Stimulated activated CD4-positive, alpha-beta T cell treated with anti-CD3 and anti-CD28 coated beads, Interleukin-4, amount 100 ng/mL, for 24 hours (primary cell): ENCODE measurements around the gene CTCF.

Experiments used
- DNase-seq: peaks from one replicate; pipeline ENCODE4 v3.0.0-alpha.2; 2020

The CTCF gene

GRCh38 chr16:67549240-67549639 is 13.1 kb upstream of the CTCF start:
- no peak for DNase-seq

- DNase-seq = no peak
Measured at GRCh38 chr16:67549936-67550335, 12.4 kb upstream of the CTCF start.

GRCh38 chr16:67551091-67551490 is 11.2 kb upstream of the CTCF start:
- DNase-seq = no peak

GRCh38 chr16:67551972-67552371 is 10.4 kb upstream of the CTCF start:
- no peak for DNase-seq

- DNase-seq = peak; percentile 4
Measured at GRCh38 chr16:67552476-67552875, 9.8 kb upstream of the CTCF start.

- DNase-seq = no peak
Measured at GRCh38 chr16:67555795-67556212, 6.5 kb upstream of the CTCF start.

- no peak for DNase-seq
Measured at GRCh38 chr16:67558859-67559258, 3.5 kb upstream of the CTCF start.

GRCh38 chr16:67560827-67561342 is 1.4 kb upstream of the CTCF start:
- no peak for DNase-seq

GRCh38 chr16:67561501-67561823 is 864 bp upstream of the CTCF start:
- no peak for DNase-seq

- DNase-seq = peak; percentile 95
Measured at GRCh38 chr16:67561824-67562525, 351 bp upstream of the CTCF start.

- DNase-seq = peak; percentile 55
Measured at GRCh38 chr16:67562918-67563707, 787 bp downstream of the CTCF start.

GRCh38 chr16:67563708-67564468 is 1.6 kb downstream of the CTCF start:
- DNase-seq = peak; percentile 38

GRCh38 chr16:67565470-67566100 is 3.3 kb downstream of the CTCF start:
- no peak for DNase-seq

GRCh38 chr16:67571464-67571863 is 9.1 kb downstream of the CTCF start:
- DNase-seq = no peak

- DNase-seq = no peak
Measured at GRCh38 chr16:67571981-67572431, 9.7 kb downstream of the CTCF start.

GRCh38 chr16:67579686-67580085 is 17.4 kb downstream of the CTCF start:
- DNase-seq = no peak

- no peak for DNase-seq
Measured at GRCh38 chr16:67580202-67580601, 17.9 kb downstream of the CTCF start.

GRCh38 chr16:67593288-67593687 is 31.0 kb downstream of the CTCF start:
- DNase-seq = no peak

- DNase-seq = no peak
Measured at GRCh38 chr16:67593701-67594100, 31.4 kb downstream of the CTCF start.

- no peak for DNase-seq
Measured at GRCh38 chr16:67594256-67594915, 32.1 kb downstream of the CTCF start.

- DNase-seq = no peak
Measured at GRCh38 chr16:67594956-67595355, 32.6 kb downstream of the CTCF start.

GRCh38 chr16:67598527-67598926 is 36.2 kb downstream of the CTCF start:
- DNase-seq = no peak
